Measurements from ENCODE around the gene RIMKLB. TPM values are rescaled to one million over a fixed set of nuclear protein-coding genes. Genes with fewer than 3 reads are reported as not detected.
"Not testable (repeated sequence)": the region's sequence is repeated elsewhere in the genome, so short reads cannot be mapped to it uniquely, and the experiment has no call there.

RIMKLB gene
- total RNA-seq, 1 experiment from 2014 or later = 12.6 TPM

- in situ Hi-C loops (cut with HindIII; ENCODE audit: low pct_unique_long_range_greater_than_20kb, low sequenced_read_pairs); DNase-seq (ENCODE audit: low read depth): not testable (repeated sequence)
Observed at GRCh38 chr12:8745631-8746030, 47.8 kb downstream of the RIMKLB start.

GRCh38 chr12:8746046-8746445, 48.3 kb downstream of the RIMKLB start:
- DNase-seq (ENCODE audit: low read depth) = no peak
- in situ Hi-C loops (cut with HindIII; ENCODE audit: low pct_unique_long_range_greater_than_20kb, low sequenced_read_pairs) = no loop called here

GRCh38 chr12:8760076-8760475, 62.3 kb downstream of the RIMKLB start:
- DNase-seq (ENCODE audit: low read depth); in situ Hi-C loops (cut with HindIII; ENCODE audit: low pct_unique_long_range_greater_than_20kb, low sequenced_read_pairs): not testable (repeated sequence)

GRCh38 chr12:8762701-8763100, 64.9 kb downstream of the RIMKLB start:
- in situ Hi-C loops (cut with HindIII; ENCODE audit: low pct_unique_long_range_greater_than_20kb, low sequenced_read_pairs); DNase-seq (ENCODE audit: low read depth): not testable (repeated sequence)

GRCh38 chr12:8766121-8766520, 68.3 kb downstream of the RIMKLB start:
- DNase-seq (ENCODE audit: low read depth); in situ Hi-C loops (cut with HindIII; ENCODE audit: low pct_unique_long_range_greater_than_20kb, low sequenced_read_pairs): not testable (repeated sequence)

GRCh38 chr12:8770499-8770898, 72.7 kb downstream of the RIMKLB start:
- no peak for DNase-seq (ENCODE audit: low read depth)
- in situ Hi-C loops (cut with HindIII; ENCODE audit: low pct_unique_long_range_greater_than_20kb, low sequenced_read_pairs) = no loop called here

- in situ Hi-C loops (cut with HindIII; ENCODE audit: low pct_unique_long_range_greater_than_20kb, low sequenced_read_pairs) = no loop called here
Observed at GRCh38 chr12:8771072-8771471, 73.3 kb downstream of the RIMKLB start.

GRCh38 chr12:8773461-8773860, 75.7 kb downstream of the RIMKLB start:
- DNase-seq (ENCODE audit: low read depth) = no peak
- in situ Hi-C loops (cut with HindIII; ENCODE audit: low pct_unique_long_range_greater_than_20kb, low sequenced_read_pairs) = no loop called here

More at GRCh38 chr12:8771072-8771471, 73.3 kb downstream of the RIMKLB start:
- no peak for DNase-seq (ENCODE audit: low read depth)

- in situ Hi-C loops (cut with HindIII; ENCODE audit: low pct_unique_long_range_greater_than_20kb, low sequenced_read_pairs) = no loop called here
- no peak for DNase-seq (ENCODE audit: low read depth)
Observed at GRCh38 chr12:8779281-8779680, 81.5 kb downstream of the RIMKLB start.

GRCh38 chr12:8779862-8780261, 82.1 kb downstream of the RIMKLB start:
- in situ Hi-C loops (cut with HindIII; ENCODE audit: low pct_unique_long_range_greater_than_20kb, low sequenced_read_pairs) = no loop called here

GRCh38 chr12:8780389-8780788, 82.6 kb downstream of the RIMKLB start:
- in situ Hi-C loops (cut with HindIII; ENCODE audit: low pct_unique_long_range_greater_than_20kb, low sequenced_read_pairs) = no loop called here
- DNase-seq (ENCODE audit: low read depth) = peak; percentile 47

More at GRCh38 chr12:8779862-8780261, 82.1 kb downstream of the RIMKLB start:
- no peak for DNase-seq (ENCODE audit: low read depth)

- in situ Hi-C loops (cut with HindIII; ENCODE audit: low pct_unique_long_range_greater_than_20kb, low sequenced_read_pairs) = no loop called here
- DNase-seq (ENCODE audit: low read depth) = no peak
Observed at GRCh38 chr12:8781381-8782127, 83.8 kb downstream of the RIMKLB start.

GRCh38 chr12:8784290-8784888, 86.6 kb downstream of the RIMKLB start:
- in situ Hi-C loops (cut with HindIII; ENCODE audit: low pct_unique_long_range_greater_than_20kb, low sequenced_read_pairs) = no loop called here
- no peak for DNase-seq (ENCODE audit: low read depth)

GRCh38 chr12:8785499-8785898, 87.7 kb downstream of the RIMKLB start:
- DNase-seq (ENCODE audit: low read depth) = no peak
- in situ Hi-C loops (cut with HindIII; ENCODE audit: low pct_unique_long_range_greater_than_20kb, low sequenced_read_pairs) = no loop called here

GRCh38 chr12:8787206-8787605, 89.4 kb downstream of the RIMKLB start:
- in situ Hi-C loops (cut with HindIII; ENCODE audit: low pct_unique_long_range_greater_than_20kb, low sequenced_read_pairs); DNase-seq (ENCODE audit: low read depth): not testable (repeated sequence)

GRCh38 chr12:8788706-8789105, 90.9 kb downstream of the RIMKLB start:
- in situ Hi-C loops (cut with HindIII; ENCODE audit: low pct_unique_long_range_greater_than_20kb, low sequenced_read_pairs); DNase-seq (ENCODE audit: low read depth): not testable (repeated sequence)

- in situ Hi-C loops (cut with HindIII; ENCODE audit: low pct_unique_long_range_greater_than_20kb, low sequenced_read_pairs); DNase-seq (ENCODE audit: low read depth): not testable (repeated sequence)
Observed at GRCh38 chr12:8789341-8790013, 91.7 kb downstream of the RIMKLB start.

GRCh38 chr12:8793226-8793625, 95.4 kb downstream of the RIMKLB start:
- DNase-seq (ENCODE audit: low read depth); in situ Hi-C loops (cut with HindIII; ENCODE audit: low pct_unique_long_range_greater_than_20kb, low sequenced_read_pairs): not testable (repeated sequence)

GRCh38 chr12:8794611-8795010, 96.8 kb downstream of the RIMKLB start:
- in situ Hi-C loops (cut with HindIII; ENCODE audit: low pct_unique_long_range_greater_than_20kb, low sequenced_read_pairs); DNase-seq (ENCODE audit: low read depth): not testable (repeated sequence)

Measured in Caki2 (cell line).